Loucy (cell line): ENCODE results near the gene RAB3D.

Experiments
- H2AFZ ChIP-seq: fragments of 200-600 bp; sonication (generic); 2 replicates; pipeline ENCODE4 v1.6.0; 2016; ENCODE audit warnings: antibody characterized with exemption, mild to moderate bottlenecking, low read length, moderate library complexity
- H3F3A ChIP-seq: fragments of 200-600 bp; 2 replicates; pipeline ENCODE4 v1.6.0; 2016; ENCODE audit warnings: antibody characterized with exemption, low read depth, mild to moderate bottlenecking
- H3K27me3 ChIP-seq: fragments of 200-600 bp; sonication (generic); 2 replicates; pipeline ENCODE4 v1.6.1; 2014; ENCODE audit warnings: low read length, mild to moderate bottlenecking; ENCODE audit not compliant: insufficient read depth, poor library complexity, severe bottlenecking
- H3K36me3 ChIP-seq: fragments of 200-600 bp; sonication (generic); 2 replicates; pipeline ENCODE4 v1.6.1; 2016; ENCODE audit warnings: low read length; ENCODE audit not compliant: insufficient read depth
- H3K4me1 ChIP-seq: fragments of 200-600 bp; sonication (generic); 2 replicates; pipeline ENCODE4 v1.5.1; 2014; ENCODE audit warnings: low read length, mild to moderate bottlenecking; ENCODE audit not compliant: insufficient read depth, poor library complexity, severe bottlenecking
- H3K4me2 ChIP-seq: fragments of 200-600 bp; sonication (generic); 2 replicates; pipeline ENCODE4 v1.6.0; 2014; ENCODE audit warnings: antibody characterized with exemption, low read length, low read depth, mild to moderate bottlenecking; ENCODE audit not compliant: poor library complexity, severe bottlenecking
- H3K4me3 ChIP-seq: fragments of 200-600 bp; sonication (generic); 2 replicates; pipeline ENCODE4 v1.5.1; 2014; ENCODE audit warnings: low read length, mild to moderate bottlenecking, mixed read lengths; ENCODE audit not compliant: poor library complexity, severe bottlenecking
- H3K79me2 ChIP-seq: fragments of 200-600 bp; sonication (generic); 2 replicates; pipeline ENCODE4 v1.6.1; 2014; ENCODE audit warnings: low read length; ENCODE audit not compliant: insufficient read depth
- H3K9ac ChIP-seq: fragments of 200-600 bp; sonication (generic); 2 replicates; pipeline ENCODE4 v1.6.0; 2014; ENCODE audit warnings: mild to moderate bottlenecking, low read depth, low read length, moderate library complexity; ENCODE audit not compliant: poor library complexity, severe bottlenecking
- H3K9me2 ChIP-seq: fragments of 200-600 bp; sonication (generic); replicated peaks from 2 replicates; pipeline ENCODE4 v1.6.1; 2016; ENCODE audit warnings: low read depth, low read length, mixed read lengths
- H3K9me3 ChIP-seq: fragments of 200-600 bp; sonication (generic); 2 replicates; pipeline ENCODE4 v1.6.1; 2014; ENCODE audit warnings: mild to moderate bottlenecking, antibody characterized with exemption, low read length, low read depth; ENCODE audit not compliant: insufficient read depth
- H4K20me1 ChIP-seq: fragments of 200-600 bp; sonication (generic); 2 replicates; pipeline ENCODE4 v1.6.0; 2014; ENCODE audit warnings: antibody characterized with exemption, low read length, mild to moderate bottlenecking; ENCODE audit not compliant: insufficient read depth, poor library complexity, severe bottlenecking
- EZH2phosphoT487 ChIP-seq: fragments of 200-600 bp; IDR thresholded peaks from 2 replicates; pipeline ENCODE4 v1.6.1; 2018; ENCODE audit warnings: antibody characterized with exemption, mild to moderate bottlenecking, moderate library complexity, borderline replicate concordance
- TF ChIP-seq, protein P1 (sequence below): fragments of 200-600 bp; sonication (generic); conservative IDR thresholded peaks from 2 replicates; pipeline ENCODE4 v1.5.1; 2014; ENCODE audit warnings: mild to moderate bottlenecking, antibody characterized with exemption, low read length

The RAB3D gene

DNA sequence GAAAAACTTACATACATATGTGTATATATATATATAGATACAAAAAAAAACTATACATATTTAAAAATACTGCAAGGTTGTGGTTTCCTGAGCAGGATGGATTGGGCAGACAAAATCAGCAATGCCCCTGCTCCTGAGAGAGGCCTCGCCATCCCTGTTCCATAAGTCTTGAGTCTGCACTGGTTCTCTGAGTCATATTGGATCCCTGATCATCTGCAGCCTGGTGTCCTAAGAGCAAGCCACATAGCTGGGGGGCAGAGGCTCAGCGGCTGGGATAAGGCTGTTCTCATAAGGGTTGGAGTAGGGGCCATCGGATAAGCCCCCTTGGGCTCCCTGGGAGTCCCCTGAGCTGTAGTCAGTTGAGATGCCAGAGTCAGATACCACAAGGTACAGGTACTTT lies 38.3 kb upstream of the RAB3D start:
- Histone ChIP-seq H4K20me1 (peaks cover 5% of the 10 kb centered on the region), H3K79me2 (peaks cover 20% of the 10 kb centered on the region; the same call in 1 of the 2 replicates), H3K9ac (no peak overlapping the region), H3F3A (no peaks in the 10 kb centered on the region), H3K9me3 (no peaks in the 10 kb centered on the region), H3K4me3 (peak overlapping the region; percentile 90), H3K36me3 (no peaks in the 10 kb centered on the region), H2AFZ (no peak overlapping the region), H3K27me3 (no peaks in the 10 kb centered on the region), H3K4me2 (peak overlapping the region; percentile 92), H3K9me2 (no peaks in the 10 kb centered on the region), H3K4me1 (peaks cover 34% of the 10 kb centered on the region)
- TF ChIP-seq, protein P1, sequence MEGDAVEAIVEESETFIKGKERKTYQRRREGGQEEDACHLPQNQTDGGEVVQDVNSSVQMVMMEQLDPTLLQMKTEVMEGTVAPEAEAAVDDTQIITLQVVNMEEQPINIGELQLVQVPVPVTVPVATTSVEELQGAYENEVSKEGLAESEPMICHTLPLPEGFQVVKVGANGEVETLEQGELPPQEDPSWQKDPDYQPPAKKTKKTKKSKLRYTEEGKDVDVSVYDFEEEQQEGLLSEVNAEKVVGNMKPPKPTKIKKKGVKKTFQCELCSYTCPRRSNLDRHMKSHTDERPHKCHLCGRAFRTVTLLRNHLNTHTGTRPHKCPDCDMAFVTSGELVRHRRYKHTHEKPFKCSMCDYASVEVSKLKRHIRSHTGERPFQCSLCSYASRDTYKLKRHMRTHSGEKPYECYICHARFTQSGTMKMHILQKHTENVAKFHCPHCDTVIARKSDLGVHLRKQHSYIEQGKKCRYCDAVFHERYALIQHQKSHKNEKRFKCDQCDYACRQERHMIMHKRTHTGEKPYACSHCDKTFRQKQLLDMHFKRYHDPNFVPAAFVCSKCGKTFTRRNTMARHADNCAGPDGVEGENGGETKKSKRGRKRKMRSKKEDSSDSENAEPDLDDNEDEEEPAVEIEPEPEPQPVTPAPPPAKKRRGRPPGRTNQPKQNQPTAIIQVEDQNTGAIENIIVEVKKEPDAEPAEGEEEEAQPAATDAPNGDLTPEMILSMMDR = no peak
- TF ChIP-seq EZH2phosphoT487 = no peak

DNA sequence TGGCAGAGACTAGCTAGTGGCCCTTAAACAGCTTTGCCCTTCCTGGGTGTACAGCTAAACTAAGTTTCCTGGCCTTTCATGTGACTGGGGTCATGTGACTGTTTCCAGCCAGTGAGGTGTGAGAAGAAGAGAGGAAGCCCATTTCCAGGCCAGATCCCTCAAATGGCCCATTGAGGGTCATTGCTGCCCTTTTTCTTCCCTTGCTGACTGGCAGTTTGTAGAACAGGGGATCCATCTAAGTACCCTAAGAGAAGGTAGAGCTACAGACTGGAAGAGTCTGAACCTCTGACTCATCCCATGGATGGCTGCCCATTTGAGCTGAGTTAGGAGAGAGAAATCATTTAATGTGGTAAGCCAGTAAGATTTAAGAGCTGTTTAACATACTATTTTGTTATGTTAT lies 37.8 kb upstream of the RAB3D start:
- H3K4me1 ChIP-seq = peaks cover 33% of the 10 kb centered on the region

DNA sequence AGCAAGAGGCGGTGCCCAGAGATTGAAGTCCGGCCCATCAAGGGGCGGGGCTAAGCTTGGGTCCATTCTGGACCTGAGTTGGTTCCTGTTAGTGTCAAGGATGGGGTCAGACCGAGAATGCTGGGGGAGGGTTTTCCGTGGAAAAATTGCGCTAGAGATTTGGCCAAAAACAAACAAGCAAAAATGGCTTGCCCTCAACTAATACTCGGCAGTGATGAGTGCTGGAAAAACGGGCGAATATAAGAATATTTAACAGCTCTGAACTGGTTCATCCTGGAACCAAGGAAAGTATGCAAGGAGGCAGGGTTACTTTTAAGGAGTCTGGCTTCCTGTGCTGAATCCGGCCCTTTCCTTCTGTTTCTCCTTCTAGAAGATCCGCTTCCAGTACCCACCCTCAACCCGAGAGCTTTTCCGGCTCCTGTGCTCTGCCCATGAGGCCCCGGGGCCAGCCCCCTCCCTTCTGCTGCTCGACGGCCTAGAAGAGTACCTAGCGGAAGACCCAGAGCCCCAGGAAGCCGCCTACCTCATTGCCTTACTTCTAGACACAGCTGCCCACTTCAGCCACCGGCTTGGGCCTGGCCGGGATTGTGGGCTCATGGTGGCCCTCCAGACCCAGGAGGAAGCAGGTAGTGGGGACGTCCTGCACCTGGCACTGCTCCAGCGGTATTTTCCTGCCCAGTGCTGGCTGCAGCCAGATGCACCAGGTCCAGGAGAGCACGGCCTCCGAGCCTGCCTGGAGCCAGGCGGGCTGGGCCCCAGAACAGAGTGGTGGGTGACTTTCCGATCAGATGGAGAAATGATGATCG lies 35.9 kb upstream of the RAB3D start:
- H3K36me3 ChIP-seq = no peaks in the 10 kb centered on the region
- H3F3A ChIP-seq = no peaks in the 10 kb centered on the region
- TF ChIP-seq EZH2phosphoT487 = no peak
- TF ChIP-seq, protein P1 = no peak
- H3K9ac ChIP-seq = peak overlapping the region; percentile 93
- no peaks in the 10 kb centered on the region for H3K9me2 ChIP-seq
- H3K79me2 ChIP-seq = peaks cover 20% of the 10 kb centered on the region; the same call in 1 of the 2 replicates
- peaks cover 33% of the 10 kb centered on the region for H3K4me1 ChIP-seq
- H3K9me3 ChIP-seq = no peaks in the 10 kb centered on the region
- H3K27me3 ChIP-seq = no peaks in the 10 kb centered on the region
- peak overlapping the region; percentile 90 for H3K4me3 ChIP-seq
- peaks cover 5% of the 10 kb centered on the region for H4K20me1 ChIP-seq
- H2AFZ ChIP-seq = peak overlapping the region; percentile 61
- H3K4me2 ChIP-seq = peak overlapping the region; percentile 92

More for the DNA sequence above, 37.8 kb upstream of the RAB3D start:
- TF ChIP-seq, protein P1 = no peak
- TF ChIP-seq EZH2phosphoT487 = no peak
- Histone ChIP-seq H3K79me2 (peaks cover 20% of the 10 kb centered on the region; the same call in 1 of the 2 replicates), H3K9ac (peak overlapping the region; percentile 93), H3K4me2 (peak overlapping the region; percentile 92), H4K20me1 (peaks cover 5% of the 10 kb centered on the region), H2AFZ (peak overlapping the region; percentile 72; the same call in 1 of the 2 replicates), H3K9me3 (no peaks in the 10 kb centered on the region), H3K36me3 (no peaks in the 10 kb centered on the region), H3F3A (no peaks in the 10 kb centered on the region), H3K27me3 (no peaks in the 10 kb centered on the region), H3K9me2 (no peaks in the 10 kb centered on the region), H3K4me3 (peak overlapping the region; percentile 90)
